Keratinocyte (primary cell): Measurements from ENCODE around the gene RNF145. TPM values are rescaled to one million over a fixed set of nuclear protein-coding genes. Genes with fewer than 3 reads are reported as not detected.
A peak's percentile ranks its signal among the peaks of the same experiment; 100 is the strongest.

Experiments
- DNase-seq: peaks from one replicate; pipeline ENCODE4 v3.0.0-alpha.2; 2011; ENCODE audit warnings: low read depth, missing footprints, low spot score
- FAIRE-seq: peaks from 2 replicates; lab custom pipeline; 2011; peaks lifted over from hg19 to GRCh38; lab: Jason Lieb, UNC
- H2AFZ ChIP-seq: 2 replicates; pipeline ENCODE4 v1.6.0; 2012; ENCODE audit warnings: low read length, control low read depth, inconsistent platforms; ENCODE audit not compliant: control insufficient read depth
- H3K27ac ChIP-seq: 2 replicates; pipeline ENCODE4 v1.5.1; 2011; ENCODE audit warnings: low read length; ENCODE audit not compliant: control insufficient read depth, insufficient read depth
- H3K27me3 ChIP-seq: 3 replicates; pipeline ENCODE4 v1.6.0; 2011; ENCODE audit warnings: low read length; ENCODE audit not compliant: control insufficient read depth, insufficient read depth; ENCODE audit errors: extremely low read depth
- H3K36me3 ChIP-seq, 2 experiments: 2 replicates in 1 of 2; 3 replicates in 1 of 2; pipeline ENCODE4 v1.5.1; 2011; ENCODE audit warnings: low read length in 2 of 2, mild to moderate bottlenecking in 1 of 2; ENCODE audit not compliant: control insufficient read depth in 2 of 2, insufficient read depth in 2 of 2; ENCODE audit errors: extremely low read depth in 1 of 2
- H3K4me1 ChIP-seq: 3 replicates; pipeline ENCODE4 v1.5.1; 2011; ENCODE audit warnings: low read length; ENCODE audit not compliant: control insufficient read depth, insufficient read depth; ENCODE audit errors: extremely low read depth
- H3K4me2 ChIP-seq: 3 replicates; pipeline ENCODE4 v1.6.0; 2011; ENCODE audit warnings: low read depth, low read length; ENCODE audit not compliant: control insufficient read depth, insufficient read depth; ENCODE audit errors: extremely low read depth
- H3K4me3 ChIP-seq, 3 experiments: fragments of 200-600 bp in 1 of 3; sonication (generic) in 1 of 3; 2 replicates in 2 of 3; 3 replicates in 1 of 3; pipeline ENCODE4 v1.5.1; 2011 to 2016; ENCODE audit warnings: low read length in 3 of 3, mild to moderate bottlenecking in 3 of 3, control low read depth in 2 of 3, inconsistent platforms in 1 of 3, low read depth in 1 of 3, mixed read lengths in 1 of 3, mixed run types in 1 of 3, moderate library complexity in 1 of 3; ENCODE audit not compliant: control insufficient read depth in 2 of 3, insufficient read depth in 2 of 3; ENCODE audit errors: extremely low read depth in 1 of 3
- H3K79me2 ChIP-seq: 2 replicates; pipeline ENCODE4 v1.6.0; 2012; ENCODE audit warnings: low read length; ENCODE audit not compliant: control insufficient read depth, insufficient read depth
- H3K9ac ChIP-seq: 3 replicates; pipeline ENCODE4 v1.6.0; 2011; ENCODE audit warnings: low read length; ENCODE audit not compliant: control insufficient read depth, insufficient read depth; ENCODE audit errors: extremely low read depth
- H3K9me1 ChIP-seq: 3 replicates; pipeline ENCODE4 v1.6.0; 2011; ENCODE audit warnings: low read length; ENCODE audit not compliant: control insufficient read depth, insufficient read depth; ENCODE audit errors: extremely low read depth
- H3K9me3 ChIP-seq: 2 replicates; pipeline ENCODE4 v1.5.1; 2012; ENCODE audit warnings: low read depth, low read length; ENCODE audit not compliant: control insufficient read depth
- H4K20me1 ChIP-seq: 3 replicates; pipeline ENCODE4 v1.6.0; 2011; ENCODE audit warnings: low read length; ENCODE audit not compliant: control insufficient read depth, insufficient read depth; ENCODE audit errors: extremely low read depth
- CTCF ChIP-seq, 3 experiments: IDR thresholded peaks in 1 of 3; conservative IDR thresholded peaks in 1 of 3; optimal IDR thresholded peaks in 1 of 3; 2 replicates in 2 of 3; 3 replicates in 1 of 3; pipeline versions ENCODE3 to v1.5.1; 2011; ENCODE audit warnings: low read length in 3 of 3, mild to moderate bottlenecking in 3 of 3, moderate library complexity in 2 of 3, control low read depth in 1 of 3, inconsistent platforms in 1 of 3; ENCODE audit not compliant: insufficient read depth in 2 of 3; ENCODE audit errors: extremely low read depth in 1 of 3
- EZH2 ChIP-seq: IDR thresholded peaks from one replicate; pipeline ENCODE4 v1.6.1; 2012; ENCODE audit warnings: inconsistent platforms, mild to moderate bottlenecking, low read length, moderate library complexity
- dilution Hi-C: fragments of 300-500 bp; cut with MboI; formaldehyde crosslinking; loops from one replicate; pipeline ENCODE4 v1.7.0; 2020; ENCODE audit warnings: low sequenced_read_pairs; ENCODE audit not compliant: extremely low pct_ligation_motif_present
- polyA plus RNA-seq, 5 experiments: library from polyadenylated mRNA; depleted of rRNA in 3 of 5; stranded (reverse) in 3 of 5; stranded (forward) in 1 of 5; unstranded in 1 of 5; fragments of >200 nt; gene quantifications; 1 replicate in 1 of 5; 2 replicates in 3 of 5; 3 replicates in 1 of 5; pipeline versions ENCODE4 v1.2.1 to v1.2.3, GENCODE V29; 2011 to 2012; ENCODE audit warnings: missing spikeins in 2 of 5, low read depth in 1 of 5, low replicate concordance in 1 of 5

The RNF145 gene
- polyA plus RNA-seq, 1 donor (not counting 4 experiments of a cell fraction or from before 2014, with no cell fraction given) = 78.6 TPM

GRCh38 chr5:159224471-159224870 is 15.1 kb upstream of the RNF145 start:
- FAIRE-seq (peak; percentile 44), DNase-seq (no peak)
- dilution Hi-C loops = no loop called here
- Histone ChIP-seq H3K4me1 (peaks cover 35% of the 10 kb centered on the region), H2AFZ (no peak overlapping the region), H4K20me1 (no peaks in the 10 kb centered on the region), H3K4me3 (no peak overlapping the region), H3K79me2 (no peaks in the 10 kb centered on the region), H3K27ac (no peak overlapping the region), H3K4me2 (no peak overlapping the region), H3K9ac (no peak overlapping the region), H3K9me1 (no peaks in the 10 kb centered on the region), H3K27me3 (no peaks in the 10 kb centered on the region), H3K9me3 (no peaks in the 10 kb centered on the region), H3K36me3 (no peaks in the 10 kb centered on the region)
- TF ChIP-seq EZH2 = no peak
- no peak for TF ChIP-seq CTCF (optimal IDR thresholded peaks at IDR 0.05 in 1 of 3, IDR thresholded peaks at IDR 0.05 in 1 of 3, conservative IDR thresholded peaks at IDR 0.05 in 1 of 3; ENCODE audit: extremely low read depth in 1 of 3, insufficient read depth in 2 of 3, low read length in 3 of 3)

- H3K4me2 ChIP-seq = no peak overlapping the region
- TF ChIP-seq EZH2 (no peak), CTCF (optimal IDR thresholded peaks at IDR 0.05 in 1 of 3, IDR thresholded peaks at IDR 0.05 in 1 of 3, conservative IDR thresholded peaks at IDR 0.05 in 1 of 3; ENCODE audit: extremely low read depth in 1 of 3, insufficient read depth in 2 of 3, low read length in 3 of 3) (no peak)
- H3K4me1 ChIP-seq = peaks cover 36% of the 10 kb centered on the region
- H4K20me1 ChIP-seq = no peaks in the 10 kb centered on the region
- H3K36me3 ChIP-seq = no peaks in the 10 kb centered on the region
- DNase-seq (no peak), FAIRE-seq (no peak)
- H3K4me3 ChIP-seq = no peak overlapping the region
- H3K27ac ChIP-seq = no peak overlapping the region
- H2AFZ ChIP-seq = no peak overlapping the region
- H3K9me1 ChIP-seq = no peaks in the 10 kb centered on the region
- H3K9me3 ChIP-seq = no peaks in the 10 kb centered on the region
- dilution Hi-C loops = no loop called here
- no peaks in the 10 kb centered on the region for H3K79me2 ChIP-seq
- no peak overlapping the region for H3K9ac ChIP-seq
- H3K27me3 ChIP-seq = no peaks in the 10 kb centered on the region
Measured at GRCh38 chr5:159223469-159223868, 14.1 kb upstream of the RNF145 start.
